Smooth muscle cell (in vitro differentiated cells): ENCODE data around the gene RNU7-1. TPM values are rescaled to one million over a fixed set of nuclear protein-coding genes. Genes with fewer than 3 reads are reported as not detected.

ENCODE experiments used
- DNase-seq: peaks from one replicate; lab custom pipeline; 2025; ENCODE audit not compliant: unreplicated experiment; lab: John Stamatoyannopoulos, UW
- H2AFZ ChIP-seq: fragments of 200-600 bp; sonication (generic); 2 replicates; pipeline ENCODE4 v1.6.0; 2016; ENCODE audit warnings: antibody characterized with exemption, low read depth, mild to moderate bottlenecking
- H3F3A ChIP-seq: fragments of 200-600 bp; sonication (generic); 2 replicates; pipeline ENCODE4 v1.6.0; 2017; ENCODE audit warnings: antibody characterized with exemption, low read depth
- H3K27ac ChIP-seq: fragments of 200-600 bp; sonication (generic); 2 replicates; pipeline ENCODE4 v1.5.1; 2016; ENCODE audit warnings: low read depth, mild to moderate bottlenecking
- H3K27me3 ChIP-seq: fragments of 200-600 bp; sonication (generic); 2 replicates; pipeline ENCODE4 v1.6.1; 2016; ENCODE audit warnings: low read depth, mild to moderate bottlenecking
- H3K36me3 ChIP-seq: fragments of 200-600 bp; sonication (generic); 2 replicates; pipeline ENCODE4 v1.5.1; 2016; ENCODE audit warnings: low read depth
- H3K4me1 ChIP-seq: fragments of 200-600 bp; sonication (generic); 2 replicates; pipeline ENCODE4 v1.5.1; 2016; ENCODE audit warnings: low read depth
- H3K4me2 ChIP-seq: fragments of 200-600 bp; sonication (generic); 2 replicates; pipeline ENCODE4 v1.6.0; 2016; ENCODE audit warnings: mild to moderate bottlenecking
- H3K4me3 ChIP-seq: fragments of 200-600 bp; sonication (generic); 2 replicates; pipeline ENCODE4 v1.5.1; 2016; ENCODE audit warnings: mild to moderate bottlenecking
- H3K79me2 ChIP-seq: fragments of 200-600 bp; sonication (generic); 2 replicates; pipeline ENCODE4 v1.6.0; 2016; ENCODE audit warnings: low read depth, mild to moderate bottlenecking
- H3K9ac ChIP-seq: fragments of 200-600 bp; sonication (generic); 2 replicates; pipeline ENCODE4 v1.6.0; 2016; ENCODE audit warnings: low read depth
- H3K9me3 ChIP-seq: fragments of 200-600 bp; sonication (generic); replicated peaks from 2 replicates; pipeline ENCODE4 v1.5.1; 2016; ENCODE audit warnings: low read depth
- H4K20me1 ChIP-seq: fragments of 200-600 bp; sonication (generic); 2 replicates; pipeline ENCODE4 v1.6.0; 2016; ENCODE audit warnings: low read depth
- CTCF ChIP-seq: fragments of 200-600 bp; sonication (generic); IDR thresholded peaks from 2 replicates; pipeline ENCODE4 v1.5.1; 2017; ENCODE audit warnings: borderline replicate concordance, mild to moderate bottlenecking, antibody characterized with exemption; ENCODE audit not compliant: insufficient read depth, poor library complexity, severe bottlenecking
- WGBS: methylation state at CpG from one replicate; pipeline ENCODE4 v1.1.7; 2016; ENCODE audit warnings: low lambda C conversion rate; 5-methylcytosine and 5-hydroxymethylcytosine counted together
- polyA plus RNA-seq: library from polyadenylated mRNA; unstranded; fragments of >200 nt; fragmentation: Nextera tagmentation; extraction: Ambion mirVana; gene quantifications from 2 replicates; pipeline ENCODE4 v1.2.1, GENCODE V29; 2016
- total RNA-seq: library from RNA; depleted of rRNA; stranded (reverse); fragments of >200 nt; gene quantifications from 2 replicates; pipeline ENCODE4 v1.2.3, GENCODE V29; 2014

RNU7-1 gene
- total and polyA plus RNA-seq, 2 experiments from 2014 or later, result not detected

GRCh38 chr12:6964605-6965025 is 21.0 kb downstream of the RNU7-1 start:
- no peak for DNase-seq
- H3K4me1 ChIP-seq, result peaks cover 29% of the 10 kb centered on the region
- H3K36me3 ChIP-seq, result no peaks in the 10 kb centered on the region
- no peak overlapping the region for H2AFZ ChIP-seq
- no peaks in the 10 kb centered on the region for H3K27me3 ChIP-seq
- H3K9me3 ChIP-seq, result no peaks in the 10 kb centered on the region
- H3K79me2 ChIP-seq, result peaks cover 11% of the 10 kb centered on the region
- no peak for TF ChIP-seq CTCF
- H3F3A ChIP-seq, result peaks cover 44% of the 10 kb centered on the region
- H3K27ac ChIP-seq, result peak overlapping the region; percentile 96
- H3K9ac ChIP-seq, result no peak overlapping the region
- peaks cover 5% of the 10 kb centered on the region for H4K20me1 ChIP-seq
- WGBS, result 83% methylated on average over 8 of the region's 8 CpGs
- H3K4me2 ChIP-seq, result peak overlapping the region; percentile 75
- peak overlapping the region; percentile 56 for H3K4me3 ChIP-seq

- Histone ChIP-seq H3K9me3 (no peaks in the 10 kb centered on the region), H3K36me3 (no peaks in the 10 kb centered on the region), H2AFZ (no peak overlapping the region), H3K27me3 (no peaks in the 10 kb centered on the region), H3F3A (peaks cover 44% of the 10 kb centered on the region), H3K4me1 (peaks cover 30% of the 10 kb centered on the region), H3K27ac (peak overlapping the region; percentile 96), H3K4me3 (peak overlapping the region; percentile 56), H4K20me1 (peaks cover 5% of the 10 kb centered on the region), H3K9ac (no peak overlapping the region), H3K79me2 (peaks cover 16% of the 10 kb centered on the region), H3K4me2 (peak overlapping the region; percentile 75)
- WGBS, result 28% methylated on average over 12 of the region's 12 CpGs
- peak; percentile 39 for DNase-seq
- peak; percentile 88 for TF ChIP-seq CTCF
These were observed 21.5 kb downstream of the RNU7-1 start for GRCh38 chr12:6965026-6965661.

GRCh38 chr12:6965714-6966113 is 22.1 kb downstream of the RNU7-1 start:
- Histone ChIP-seq H3K79me2 (peaks cover 19% of the 10 kb centered on the region), H4K20me1 (peaks cover 5% of the 10 kb centered on the region)

More at GRCh38 chr12:6965714-6966113, 22.1 kb downstream of the RNU7-1 start:
- Histone ChIP-seq H3F3A (peaks cover 44% of the 10 kb centered on the region), H3K4me1 (peaks cover 30% of the 10 kb centered on the region), H3K9me3 (no peaks in the 10 kb centered on the region), H2AFZ (no peak overlapping the region), H3K4me3 (no peak overlapping the region), H3K27ac (peak overlapping the region; percentile 96), H3K4me2 (no peak overlapping the region), H3K36me3 (no peaks in the 10 kb centered on the region), H3K9ac (no peak overlapping the region), H3K27me3 (no peaks in the 10 kb centered on the region)
- DNase-seq, result no peak
- 82% methylated on average over 4 of the region's 4 CpGs for WGBS
- TF ChIP-seq CTCF, result no peak
